ENCODE data around the gene PCNT.
"Not testable (repeated sequence)": the region's sequence is repeated elsewhere in the genome, so short reads cannot be mapped to it uniquely, and the experiment has no call there.

Gene PCNT

GRCh38 chr21:46356494-46357334 lies 32.8 kb downstream of the PCNT start:
- DNase-seq (ENCODE audit: low read depth, low spot score), result no peak

GRCh38 chr21:46357335-46357604 lies 33.3 kb downstream of the PCNT start:
- DNase-seq (ENCODE audit: low read depth, low spot score), result no peak

- DNase-seq (ENCODE audit: low read depth, low spot score), result no peak
Measured at GRCh38 chr21:46357684-46358425, 33.9 kb downstream of the PCNT start.

GRCh38 chr21:46361176-46361575 lies 37.2 kb downstream of the PCNT start:
- DNase-seq (ENCODE audit: low read depth, low spot score), result no peak

- DNase-seq (ENCODE audit: low read depth, low spot score), result no peak
Measured at GRCh38 chr21:46361935-46362334, 38.0 kb downstream of the PCNT start.

- DNase-seq (ENCODE audit: low read depth, low spot score), result no peak
Measured at GRCh38 chr21:46362946-46363345, 39.0 kb downstream of the PCNT start.

GRCh38 chr21:46363698-46364097 lies 39.7 kb downstream of the PCNT start:
- DNase-seq (ENCODE audit: low read depth, low spot score), result no peak

- DNase-seq (ENCODE audit: low read depth, low spot score), result no peak
Measured at GRCh38 chr21:46366091-46366490, 42.1 kb downstream of the PCNT start.

GRCh38 chr21:46366561-46366960 lies 42.6 kb downstream of the PCNT start:
- no peak for DNase-seq (ENCODE audit: low read depth, low spot score)

- DNase-seq (ENCODE audit: low read depth, low spot score), result no peak
Measured at GRCh38 chr21:46366966-46367365, 43.0 kb downstream of the PCNT start.

GRCh38 chr21:46368533-46369285 lies 44.8 kb downstream of the PCNT start:
- DNase-seq (ENCODE audit: low read depth, low spot score), result no peak

GRCh38 chr21:46369520-46370235 lies 45.7 kb downstream of the PCNT start:
- DNase-seq (ENCODE audit: low read depth, low spot score), result no peak

GRCh38 chr21:46371204-46372013 lies 47.5 kb downstream of the PCNT start:
- DNase-seq (ENCODE audit: low read depth, low spot score), result no peak

GRCh38 chr21:46372014-46372485 lies 48.1 kb downstream of the PCNT start:
- no peak for DNase-seq (ENCODE audit: low read depth, low spot score)

- not testable (repeated sequence) for DNase-seq (ENCODE audit: low read depth, low spot score)
Measured at GRCh38 chr21:46372947-46373346, 49.0 kb downstream of the PCNT start.

GRCh38 chr21:46374761-46375389 lies 50.9 kb downstream of the PCNT start:
- DNase-seq (ENCODE audit: low read depth, low spot score), result no peak

GRCh38 chr21:46375560-46376230 lies 51.7 kb downstream of the PCNT start:
- no peak for DNase-seq (ENCODE audit: low read depth, low spot score)

- no peak for DNase-seq (ENCODE audit: low read depth, low spot score)
Measured at GRCh38 chr21:46376231-46376628, 52.3 kb downstream of the PCNT start.

GRCh38 chr21:46376856-46377453 lies 53.0 kb downstream of the PCNT start:
- DNase-seq (ENCODE audit: low read depth, low spot score), result no peak

Measured in iPS DF 19.7 (cell line).